GM21423 (cell line): ENCODE results near the gene SLC7A9.
A peak's percentile ranks its signal among the peaks of the same experiment; 100 is the strongest.

Experiments used
- ATAC-seq: cut with Tn5 transposase; IDR thresholded peaks from one replicate; pipeline ENCODE4 v1.9.1; 2021; ENCODE audit warnings: mild to moderate bottlenecking, moderate library complexity; ENCODE audit not compliant: unreplicated experiment

Gene SLC7A9

GRCh38 chr19:32869369-32869965 is at the start of gene SLC7A9:
SLC7A9 (minus strand) TSS chr19:32869767; CDS start chr19:32868534, 1,233 bp downstream.
- no peak for ATAC-seq

GRCh38 chr19:32919365-32919764 is 49.8 kb upstream of the SLC7A9 start:
- no peak for ATAC-seq

GRCh38 chr19:32917616-32917996 is 48.0 kb upstream of the SLC7A9 start:
- ATAC-seq = no peak

GRCh38 chr19:32916969-32917615 is 47.5 kb upstream of the SLC7A9 start:
- no peak for ATAC-seq

GRCh38 chr19:32914879-32915660 is 45.5 kb upstream of the SLC7A9 start:
- ATAC-seq = no peak

- ATAC-seq = no peak
Observed at GRCh38 chr19:32911467-32911866, 41.9 kb upstream of the SLC7A9 start.

- ATAC-seq = no peak
Observed at GRCh38 chr19:32910874-32911273, 41.3 kb upstream of the SLC7A9 start.

GRCh38 chr19:32910094-32910493 is 40.5 kb upstream of the SLC7A9 start:
- no peak for ATAC-seq

- no peak for ATAC-seq
Observed at GRCh38 chr19:32909257-32909656, 39.7 kb upstream of the SLC7A9 start.

- no peak for ATAC-seq
Observed at GRCh38 chr19:32908641-32909190, 39.1 kb upstream of the SLC7A9 start.

GRCh38 chr19:32902448-32902847 is 32.9 kb upstream of the SLC7A9 start:
- ATAC-seq = no peak

- ATAC-seq = no peak
Observed at GRCh38 chr19:32901504-32902161, 32.1 kb upstream of the SLC7A9 start.

GRCh38 chr19:32896516-32897214 is 27.1 kb upstream of the SLC7A9 start:
- ATAC-seq = no peak

- ATAC-seq = peak; percentile 85
Observed at GRCh38 chr19:32895384-32895783, 25.8 kb upstream of the SLC7A9 start.

- no peak for ATAC-seq
Observed at GRCh38 chr19:32891609-32892008, 22.0 kb upstream of the SLC7A9 start.

GRCh38 chr19:32890841-32891240 is 21.3 kb upstream of the SLC7A9 start:
- ATAC-seq = no peak

GRCh38 chr19:32890326-32890725 is 20.8 kb upstream of the SLC7A9 start:
- no peak for ATAC-seq

- no peak for ATAC-seq
Observed at GRCh38 chr19:32889137-32889934, 19.8 kb upstream of the SLC7A9 start.

- ATAC-seq = no peak
Observed at GRCh38 chr19:32887572-32888215, 18.1 kb upstream of the SLC7A9 start.
